MM.1S (cell line): ENCODE results near the gene TSHZ2.

ENCODE experiments used
- EZH2 ChIP-seq: fragments of 300-600 bp; sonication (generic); optimal IDR thresholded peaks from 2 replicates; pipeline ENCODE3; 2017; ENCODE audit warnings: low read depth, mild to moderate bottlenecking, antibody characterized with exemption, low read length, mixed read lengths
- TF ChIP-seq, protein P1 (sequence below): fragments of 300-600 bp; sonication (generic); IDR thresholded peaks from 2 replicates; pipeline ENCODE4 v1.5.1; 2016; ENCODE audit warnings: antibody characterized with exemption, low read length, mixed read lengths

DNA sequence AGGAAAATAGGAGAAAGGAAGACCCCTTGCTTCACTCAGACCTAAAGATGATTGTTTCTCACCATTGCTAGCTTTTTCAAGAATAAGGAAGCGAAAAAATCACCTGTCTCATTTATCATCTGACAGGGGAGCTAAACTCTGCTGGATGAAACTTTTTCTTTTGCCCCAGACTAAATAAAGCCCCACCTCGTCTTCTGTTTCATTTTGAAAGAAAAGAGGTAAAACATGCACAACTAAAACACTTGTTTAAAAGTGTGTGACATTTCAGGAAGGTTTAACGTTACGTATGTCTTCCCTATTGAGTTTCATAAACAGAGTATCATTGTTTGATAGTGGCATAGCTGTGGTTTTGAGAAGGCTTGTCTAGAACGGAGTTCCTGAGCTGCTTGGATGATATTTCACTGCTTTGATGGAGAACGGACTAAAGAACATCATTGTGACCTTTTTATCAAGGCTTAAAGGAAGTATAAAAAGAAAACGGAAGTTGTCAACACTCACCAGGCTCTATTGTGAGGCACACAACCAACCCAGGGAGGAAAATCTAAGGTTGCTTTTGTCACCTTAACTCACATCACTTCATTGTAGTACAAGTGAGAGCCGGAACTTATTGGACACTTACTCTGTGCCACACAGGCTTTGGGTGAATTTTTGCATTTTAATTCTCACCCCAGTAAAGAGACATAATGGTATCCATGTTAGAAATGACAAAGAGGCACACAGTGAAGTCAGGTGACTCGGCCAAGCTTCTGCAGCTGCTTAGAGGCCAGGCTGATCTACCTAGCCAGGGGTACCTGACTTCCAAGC is 29.5 kb downstream of the TSHZ2 start:
- TF ChIP-seq, protein P1, sequence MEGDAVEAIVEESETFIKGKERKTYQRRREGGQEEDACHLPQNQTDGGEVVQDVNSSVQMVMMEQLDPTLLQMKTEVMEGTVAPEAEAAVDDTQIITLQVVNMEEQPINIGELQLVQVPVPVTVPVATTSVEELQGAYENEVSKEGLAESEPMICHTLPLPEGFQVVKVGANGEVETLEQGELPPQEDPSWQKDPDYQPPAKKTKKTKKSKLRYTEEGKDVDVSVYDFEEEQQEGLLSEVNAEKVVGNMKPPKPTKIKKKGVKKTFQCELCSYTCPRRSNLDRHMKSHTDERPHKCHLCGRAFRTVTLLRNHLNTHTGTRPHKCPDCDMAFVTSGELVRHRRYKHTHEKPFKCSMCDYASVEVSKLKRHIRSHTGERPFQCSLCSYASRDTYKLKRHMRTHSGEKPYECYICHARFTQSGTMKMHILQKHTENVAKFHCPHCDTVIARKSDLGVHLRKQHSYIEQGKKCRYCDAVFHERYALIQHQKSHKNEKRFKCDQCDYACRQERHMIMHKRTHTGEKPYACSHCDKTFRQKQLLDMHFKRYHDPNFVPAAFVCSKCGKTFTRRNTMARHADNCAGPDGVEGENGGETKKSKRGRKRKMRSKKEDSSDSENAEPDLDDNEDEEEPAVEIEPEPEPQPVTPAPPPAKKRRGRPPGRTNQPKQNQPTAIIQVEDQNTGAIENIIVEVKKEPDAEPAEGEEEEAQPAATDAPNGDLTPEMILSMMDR = no peak
- TF ChIP-seq EZH2 = no peak
